HG02642 (cell line): ENCODE measurements around the gene RELN.
A peak's percentile ranks its signal among the peaks of the same experiment; 100 is the strongest.

Source experiments
- ATAC-seq: cut with Tn5 transposase; IDR thresholded peaks from one replicate; pipeline ENCODE4 v1.9.1; 2021; ENCODE audit warnings: mild to moderate bottlenecking; ENCODE audit not compliant: unreplicated experiment, poor library complexity

RELN gene

DNA sequence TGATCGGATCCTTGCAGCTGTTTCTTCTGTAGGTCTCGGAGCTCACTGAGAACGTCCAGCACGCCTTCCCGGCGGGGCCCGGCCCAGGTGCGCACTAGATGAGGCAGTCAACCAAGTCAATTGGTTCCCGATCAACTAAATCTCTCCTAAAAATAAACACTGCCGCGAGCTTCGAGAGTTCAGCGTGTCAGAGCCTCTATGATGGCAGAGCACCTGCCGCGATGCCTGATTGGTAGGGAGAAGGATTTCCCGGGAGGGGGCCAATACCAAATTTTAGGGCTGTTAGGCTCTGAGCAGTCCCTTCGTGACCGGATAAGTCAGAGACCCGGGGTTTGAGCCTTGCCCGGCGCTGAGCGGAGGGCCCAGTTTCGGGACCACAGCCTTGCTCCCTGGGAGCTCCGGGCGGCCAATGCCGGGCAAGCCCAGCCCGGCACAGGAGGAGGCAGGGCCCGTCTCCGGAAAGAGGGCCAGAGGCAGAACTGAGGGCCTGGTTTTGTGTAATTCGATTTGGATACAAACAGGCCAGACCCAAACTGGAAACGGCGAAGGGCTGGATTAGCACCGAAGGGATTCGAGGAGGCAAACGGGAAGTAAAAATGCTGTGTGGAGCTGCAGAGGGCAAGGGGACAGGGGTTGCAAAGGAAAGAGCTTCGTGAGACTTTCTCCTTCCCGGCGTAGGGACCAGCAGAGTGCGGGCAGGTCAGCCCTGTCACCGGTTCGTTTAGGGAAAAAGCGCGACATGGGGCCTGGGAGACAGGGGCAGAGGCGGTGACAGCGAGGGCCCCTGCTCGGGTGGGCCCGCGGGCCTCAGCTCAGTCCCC lies 544.0 kb downstream of the RELN start:
- ATAC-seq: peak; percentile 39

DNA sequence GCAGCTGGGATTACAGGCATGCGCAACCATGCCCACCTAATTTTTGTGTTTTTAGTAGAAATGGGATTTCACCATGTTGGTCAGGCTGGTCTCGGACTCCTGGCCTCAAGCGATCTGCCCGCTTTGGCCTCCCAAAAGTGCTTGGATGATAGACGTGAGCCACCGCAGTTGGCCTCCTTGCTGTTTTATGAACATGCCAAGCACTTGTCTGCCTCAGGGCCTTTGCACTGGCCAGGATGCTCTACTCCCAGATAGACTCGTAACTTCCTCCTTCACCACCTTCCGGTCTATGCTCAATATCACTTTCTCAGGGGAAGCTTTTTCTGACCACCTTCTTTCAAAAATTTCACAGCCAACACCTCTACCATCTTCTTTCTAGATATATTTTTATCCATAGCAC lies 549.8 kb downstream of the RELN start:
- ATAC-seq: no peak

DNA sequence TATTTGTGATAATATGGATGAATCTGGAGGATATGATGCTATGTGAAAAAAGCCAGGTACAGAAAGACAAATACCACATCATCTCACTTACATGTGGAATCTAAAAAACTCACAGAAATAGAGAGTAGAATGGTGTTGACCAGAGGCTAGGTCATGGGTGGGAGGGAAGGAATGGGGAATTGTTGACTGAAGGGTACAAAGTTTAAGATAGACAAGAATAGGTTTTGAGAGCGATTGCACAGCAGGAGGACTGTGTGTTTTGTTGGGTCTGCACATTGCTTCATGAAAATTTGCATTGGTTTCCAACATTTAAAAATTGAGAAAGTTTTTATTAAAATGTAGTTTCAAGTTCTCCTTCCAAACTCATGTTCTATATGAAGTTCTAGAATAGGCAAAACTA lies 551.8 kb downstream of the RELN start:
- ATAC-seq: no peak

DNA sequence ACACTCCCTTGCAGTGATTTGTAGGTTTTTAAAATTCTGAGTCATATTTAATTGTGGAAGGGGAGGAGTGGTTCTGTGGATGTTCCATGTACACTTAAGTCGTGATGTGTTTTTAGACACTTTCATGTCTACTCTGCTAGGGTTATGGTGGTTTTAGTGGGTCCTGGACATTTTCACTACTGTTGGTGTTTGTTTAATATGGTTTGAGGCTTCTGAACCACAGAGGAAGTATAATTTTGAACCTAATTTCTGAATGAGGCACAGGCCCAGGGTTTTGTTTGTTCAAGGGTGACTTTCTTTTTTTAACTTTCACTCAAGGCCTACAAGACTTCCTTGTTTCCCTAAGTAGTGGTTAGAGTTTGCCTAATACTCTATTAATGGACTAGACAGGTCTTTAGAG lies 556.7 kb downstream of the RELN start:
- ATAC-seq: no peak

DNA sequence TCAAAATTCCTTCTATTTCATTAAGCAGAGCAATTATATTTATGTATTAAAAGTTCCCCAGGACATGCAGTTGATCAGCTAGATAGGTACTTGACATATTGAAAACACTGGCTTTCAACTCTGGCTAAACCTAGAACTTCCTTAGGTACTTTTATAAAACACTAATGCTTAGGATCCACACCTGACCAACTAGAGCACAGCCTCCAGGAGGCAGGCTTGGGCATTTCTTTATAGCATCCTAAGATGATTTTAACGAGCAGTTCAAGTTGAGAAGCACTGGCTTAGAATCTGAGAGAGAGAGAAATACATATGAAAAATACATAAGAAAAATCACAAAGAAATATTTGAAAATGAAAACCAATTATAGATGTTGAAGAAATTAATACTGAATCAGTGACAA lies 564.3 kb downstream of the RELN start:
- ATAC-seq: no peak

DNA sequence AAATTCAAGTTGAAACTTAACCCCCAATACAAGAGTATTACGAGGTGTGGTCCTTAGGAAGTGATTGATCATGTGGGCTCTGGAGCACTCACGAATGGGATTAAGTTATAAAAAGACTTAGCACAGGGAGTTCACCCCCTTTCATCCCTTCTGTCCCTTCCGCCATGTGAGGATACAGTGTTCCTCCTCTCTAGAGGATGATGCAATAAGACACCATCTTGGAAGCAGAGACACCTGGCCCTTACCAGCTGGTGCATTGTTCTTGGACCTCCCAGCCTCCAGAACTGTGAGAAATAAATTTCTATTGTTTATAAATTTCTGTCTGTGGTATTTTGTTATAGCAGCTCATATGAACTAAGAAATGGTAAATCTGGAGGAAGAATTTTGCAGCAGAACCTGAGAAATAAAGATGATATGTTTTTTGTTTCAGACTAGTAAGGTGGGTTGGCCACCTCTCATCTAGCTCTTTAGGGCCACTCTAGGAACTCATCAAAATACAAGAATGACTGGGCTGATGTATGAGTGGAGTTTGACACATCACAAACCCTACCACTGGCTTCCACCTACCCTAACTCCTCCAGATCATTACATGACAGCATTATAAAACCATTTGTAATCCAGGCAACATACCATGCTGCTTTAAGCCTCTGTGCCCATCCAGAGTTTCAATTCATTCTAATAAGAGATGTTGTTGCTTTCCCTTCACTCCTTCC lies 565.8 kb downstream of the RELN start:
- no peak for ATAC-seq
